ENCODE measurements around the gene RASAL2. TPM values are rescaled to one million over a fixed set of nuclear protein-coding genes. Genes with fewer than 3 reads are reported as not detected.

The RASAL2 gene
- total RNA-seq, 1 experiment from 2014 or later: 22.2 TPM

DNA sequence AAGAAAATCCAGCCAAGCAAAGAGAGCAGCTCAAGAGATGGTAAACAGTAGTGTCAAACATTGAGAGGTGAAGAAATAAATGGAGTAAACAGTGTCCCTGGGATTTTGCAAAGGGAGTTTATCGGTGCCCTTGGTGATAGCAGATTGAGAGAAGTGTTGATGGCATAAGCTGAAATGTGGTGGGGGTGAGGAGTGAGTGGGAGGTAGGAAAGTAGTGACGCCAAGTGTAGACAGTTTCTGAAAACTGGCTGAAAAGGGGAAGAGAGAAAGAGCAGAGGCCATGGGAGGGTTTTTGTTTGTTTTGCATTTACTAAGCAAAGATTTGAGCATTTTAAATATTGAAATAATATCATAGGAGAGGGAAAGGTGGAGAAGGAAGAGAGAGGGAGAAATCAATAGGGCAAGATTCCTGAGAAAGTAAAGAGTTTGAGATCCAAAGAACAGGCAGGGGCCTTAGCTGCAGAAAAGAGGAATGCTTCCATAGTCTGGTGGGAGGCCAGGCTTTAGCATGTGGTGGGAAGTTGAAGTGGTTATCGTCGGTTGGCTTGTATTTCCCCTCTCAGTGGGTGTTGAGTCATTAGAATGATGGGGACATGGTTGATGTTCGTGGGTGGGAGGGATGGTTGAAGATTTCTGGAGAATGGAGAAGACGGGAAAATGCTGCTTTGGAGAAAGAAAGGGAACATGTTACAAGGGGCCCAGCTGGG, 26.8 kb upstream of the RASAL2 start:
- Histone ChIP-seq H4K8ac (replicated peaks; ENCODE audit: insufficient read length, low read depth, low read length) (no peak overlapping the region), H3K79me2 (ENCODE audit: insufficient read depth, low read length) (no peaks in the 10 kb centered on the region), H2BK15ac (ENCODE audit: low read depth, low read length) (no peak overlapping the region), H4K20me1 (ENCODE audit: control insufficient read depth, insufficient read depth, insufficient read length) (no peaks in the 10 kb centered on the region), H3K4ac (ENCODE audit: low read depth, low read length) (no peak overlapping the region), H3K18ac (ENCODE audit: insufficient read length, low read depth, low read length) (no peak overlapping the region), H3K27me3 (ENCODE audit: insufficient read depth, low read length) (no peaks in the 10 kb centered on the region), H2AK5ac (ENCODE audit: insufficient read length, low read length) (no peak overlapping the region), H3K14ac (ENCODE audit: insufficient read depth, low read length) (no peak overlapping the region), H3K9me3 (ENCODE audit: control insufficient read depth, low read depth, low read length) (no peaks in the 10 kb centered on the region), H4K5ac (ENCODE audit: insufficient read length, low read depth, low read length) (no peak overlapping the region), H3K23me2 (ENCODE audit: insufficient read length, low read depth, low read length, poor library complexity, severe bottlenecking) (no peaks in the 10 kb centered on the region), H3K56ac (ENCODE audit: insufficient read length, low read depth, low read length) (no peak overlapping the region), H3K4me1 (ENCODE audit: insufficient read depth, low read length) (0 out of 2 replicates have a peak, but pooled peaks cover under 1% of the 10 kb centered on the region), H3K4me2 (ENCODE audit: insufficient read depth, insufficient read length, low read length) (no peak overlapping the region), H2BK5ac (ENCODE audit: insufficient read length, low read length) (no peak overlapping the region), H2AFZ (ENCODE audit: low read length) (no peak overlapping the region), H2BK12ac (ENCODE audit: insufficient read length, low read depth, low read length) (no peak overlapping the region), H3T11ph (ENCODE audit: low read length) (no peak overlapping the region), H2BK20ac (ENCODE audit: low read depth, low read length, poor library complexity, severe bottlenecking) (no peak overlapping the region), H3K23ac (ENCODE audit: insufficient read length, low read depth, low read length) (no peak overlapping the region), H2BK120ac (ENCODE audit: low read depth, low read length, poor library complexity, severe bottlenecking) (no peak overlapping the region), H3K27ac (ENCODE audit: insufficient read length, low read depth, low read length) (no peak overlapping the region), H3K9ac (ENCODE audit: extremely low read depth, insufficient read length, low read length) (no peak overlapping the region), H4K91ac (ENCODE audit: insufficient read length, low read depth, low read length) (no peak overlapping the region), H3K79me1 (ENCODE audit: insufficient read depth, low read depth, low read length, poor library complexity, severe bottlenecking) (no peaks in the 10 kb centered on the region)
- H3K9me3 Mint-ChIP-seq: no peaks in the 10 kb centered on the region
- H3K27ac Mint-ChIP-seq: no peak overlapping the region
- TF ChIP-seq, protein P1, sequence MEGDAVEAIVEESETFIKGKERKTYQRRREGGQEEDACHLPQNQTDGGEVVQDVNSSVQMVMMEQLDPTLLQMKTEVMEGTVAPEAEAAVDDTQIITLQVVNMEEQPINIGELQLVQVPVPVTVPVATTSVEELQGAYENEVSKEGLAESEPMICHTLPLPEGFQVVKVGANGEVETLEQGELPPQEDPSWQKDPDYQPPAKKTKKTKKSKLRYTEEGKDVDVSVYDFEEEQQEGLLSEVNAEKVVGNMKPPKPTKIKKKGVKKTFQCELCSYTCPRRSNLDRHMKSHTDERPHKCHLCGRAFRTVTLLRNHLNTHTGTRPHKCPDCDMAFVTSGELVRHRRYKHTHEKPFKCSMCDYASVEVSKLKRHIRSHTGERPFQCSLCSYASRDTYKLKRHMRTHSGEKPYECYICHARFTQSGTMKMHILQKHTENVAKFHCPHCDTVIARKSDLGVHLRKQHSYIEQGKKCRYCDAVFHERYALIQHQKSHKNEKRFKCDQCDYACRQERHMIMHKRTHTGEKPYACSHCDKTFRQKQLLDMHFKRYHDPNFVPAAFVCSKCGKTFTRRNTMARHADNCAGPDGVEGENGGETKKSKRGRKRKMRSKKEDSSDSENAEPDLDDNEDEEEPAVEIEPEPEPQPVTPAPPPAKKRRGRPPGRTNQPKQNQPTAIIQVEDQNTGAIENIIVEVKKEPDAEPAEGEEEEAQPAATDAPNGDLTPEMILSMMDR (conservative IDR thresholded peaks at IDR 0.05): no peak
- no peaks in the 10 kb centered on the region for H3K27me3 Mint-ChIP-seq (ENCODE audit: low read depth)
- no peak overlapping the region for H3K4me3 Mint-ChIP-seq
- peaks cover 5 to 15% of the 10 kb centered on the region in 2 experiments; a peak in 3 of 4 replicates for H3K4me1 Mint-ChIP-seq
- 100% methylated on average over 3 of the region's 6 CpGs for WGBS (ENCODE audit: extremely low coverage, insufficient read length, low lambda C conversion rate)
- no peaks in the 10 kb centered on the region for H3K36me3 Mint-ChIP-seq (ENCODE audit: insufficient read depth in 1 of 3, low read depth in 3 of 3)
- DNase-seq: no peak
